Keratinocyte (primary cell): ENCODE data around the gene RBFOX2. TPM values are rescaled to one million over a fixed set of nuclear protein-coding genes. Genes with fewer than 3 reads are reported as not detected.

Experiments used
- DNase-seq: peaks from one replicate; pipeline ENCODE4 v3.0.0-alpha.2; 2011; ENCODE audit warnings: low read depth, missing footprints, low spot score
- FAIRE-seq: peaks from 2 replicates; lab custom pipeline; 2011; peaks lifted over from hg19 to GRCh38; lab: Jason Lieb, UNC
- H2AFZ ChIP-seq: 2 replicates; pipeline ENCODE4 v1.6.0; 2012; ENCODE audit warnings: low read length, control low read depth, inconsistent platforms; ENCODE audit not compliant: control insufficient read depth
- H3K27ac ChIP-seq: 2 replicates; pipeline ENCODE4 v1.5.1; 2011; ENCODE audit warnings: low read length; ENCODE audit not compliant: control insufficient read depth, insufficient read depth
- H3K27me3 ChIP-seq: 3 replicates; pipeline ENCODE4 v1.6.0; 2011; ENCODE audit warnings: low read length; ENCODE audit not compliant: control insufficient read depth, insufficient read depth; ENCODE audit errors: extremely low read depth
- H3K36me3 ChIP-seq, 2 experiments: 2 replicates in 1 of 2; 3 replicates in 1 of 2; pipeline ENCODE4 v1.5.1; 2011; ENCODE audit warnings: low read length in 2 of 2, mild to moderate bottlenecking in 1 of 2; ENCODE audit not compliant: control insufficient read depth in 2 of 2, insufficient read depth in 2 of 2; ENCODE audit errors: extremely low read depth in 1 of 2
- H3K4me1 ChIP-seq: 3 replicates; pipeline ENCODE4 v1.5.1; 2011; ENCODE audit warnings: low read length; ENCODE audit not compliant: control insufficient read depth, insufficient read depth; ENCODE audit errors: extremely low read depth
- H3K4me2 ChIP-seq: 3 replicates; pipeline ENCODE4 v1.6.0; 2011; ENCODE audit warnings: low read depth, low read length; ENCODE audit not compliant: control insufficient read depth, insufficient read depth; ENCODE audit errors: extremely low read depth
- H3K4me3 ChIP-seq, 3 experiments: fragments of 200-600 bp in 1 of 3; sonication (generic) in 1 of 3; 2 replicates in 2 of 3; 3 replicates in 1 of 3; pipeline ENCODE4 v1.5.1; 2011 to 2016; ENCODE audit warnings: low read length in 3 of 3, mild to moderate bottlenecking in 3 of 3, control low read depth in 2 of 3, inconsistent platforms in 1 of 3, low read depth in 1 of 3, mixed read lengths in 1 of 3, mixed run types in 1 of 3, moderate library complexity in 1 of 3; ENCODE audit not compliant: control insufficient read depth in 2 of 3, insufficient read depth in 2 of 3; ENCODE audit errors: extremely low read depth in 1 of 3
- H3K79me2 ChIP-seq: 2 replicates; pipeline ENCODE4 v1.6.0; 2012; ENCODE audit warnings: low read length; ENCODE audit not compliant: control insufficient read depth, insufficient read depth
- H3K9ac ChIP-seq: 3 replicates; pipeline ENCODE4 v1.6.0; 2011; ENCODE audit warnings: low read length; ENCODE audit not compliant: control insufficient read depth, insufficient read depth; ENCODE audit errors: extremely low read depth
- H3K9me1 ChIP-seq: 3 replicates; pipeline ENCODE4 v1.6.0; 2011; ENCODE audit warnings: low read length; ENCODE audit not compliant: control insufficient read depth, insufficient read depth; ENCODE audit errors: extremely low read depth
- H3K9me3 ChIP-seq: 2 replicates; pipeline ENCODE4 v1.5.1; 2012; ENCODE audit warnings: low read depth, low read length; ENCODE audit not compliant: control insufficient read depth
- H4K20me1 ChIP-seq: 3 replicates; pipeline ENCODE4 v1.6.0; 2011; ENCODE audit warnings: low read length; ENCODE audit not compliant: control insufficient read depth, insufficient read depth; ENCODE audit errors: extremely low read depth
- CTCF ChIP-seq, 3 experiments: IDR thresholded peaks in 1 of 3; conservative IDR thresholded peaks in 1 of 3; optimal IDR thresholded peaks in 1 of 3; 2 replicates in 2 of 3; 3 replicates in 1 of 3; pipeline versions ENCODE3 to v1.5.1; 2011; ENCODE audit warnings: low read length in 3 of 3, mild to moderate bottlenecking in 3 of 3, moderate library complexity in 2 of 3, control low read depth in 1 of 3, inconsistent platforms in 1 of 3; ENCODE audit not compliant: insufficient read depth in 2 of 3; ENCODE audit errors: extremely low read depth in 1 of 3
- EZH2 ChIP-seq: IDR thresholded peaks from one replicate; pipeline ENCODE4 v1.6.1; 2012; ENCODE audit warnings: inconsistent platforms, mild to moderate bottlenecking, low read length, moderate library complexity
- dilution Hi-C: fragments of 300-500 bp; cut with MboI; formaldehyde crosslinking; loops from one replicate; pipeline ENCODE4 v1.7.0; 2020; ENCODE audit warnings: low sequenced_read_pairs; ENCODE audit not compliant: extremely low pct_ligation_motif_present
- polyA plus RNA-seq, 5 experiments: library from polyadenylated mRNA; depleted of rRNA in 3 of 5; stranded (reverse) in 3 of 5; stranded (forward) in 1 of 5; unstranded in 1 of 5; fragments of >200 nt; gene quantifications; 1 replicate in 1 of 5; 2 replicates in 3 of 5; 3 replicates in 1 of 5; pipeline versions ENCODE4 v1.2.1 to v1.2.3, GENCODE V29; 2011 to 2012; ENCODE audit warnings: missing spikeins in 2 of 5, low read depth in 1 of 5, low replicate concordance in 1 of 5

Gene RBFOX2
- polyA plus RNA-seq, 1 donor (not counting 4 experiments of a cell fraction or from before 2014, with no cell fraction given), result 118 TPM

GRCh38 chr22:35830305-35830704, 198.3 kb downstream of the RBFOX2 start:
- DNase-seq, result no peak
- Histone ChIP-seq H3K4me1 (peaks cover 14% of the 10 kb centered on the region), H3K4me3 (no peak overlapping the region), H4K20me1 (peaks cover 15% of the 10 kb centered on the region), H3K9me1 (peaks cover 5% of the 10 kb centered on the region), H3K36me3 (no peaks in the 10 kb centered on the region), H3K27ac (no peak overlapping the region), H2AFZ (no peak overlapping the region), H3K4me2 (no peak overlapping the region), H3K9me3 (no peaks in the 10 kb centered on the region), H3K27me3 (no peaks in the 10 kb centered on the region), H3K79me2 (peaks cover 97% of the 10 kb centered on the region), H3K9ac (no peak overlapping the region)
- FAIRE-seq, result no peak
- no peak for TF ChIP-seq CTCF (optimal IDR thresholded peaks at IDR 0.05 in 1 of 3, IDR thresholded peaks at IDR 0.05 in 1 of 3, conservative IDR thresholded peaks at IDR 0.05 in 1 of 3; ENCODE audit: extremely low read depth in 1 of 3, insufficient read depth in 2 of 3, low read length in 3 of 3)
- no peak for TF ChIP-seq EZH2
- dilution Hi-C loops, result no loop called here

- H3K27ac ChIP-seq, result no peak overlapping the region
- no peaks in the 10 kb centered on the region for H3K27me3 ChIP-seq
- peaks cover 9% of the 10 kb centered on the region for H4K20me1 ChIP-seq
- H3K4me1 ChIP-seq, result no peaks in the 10 kb centered on the region
- H3K36me3 ChIP-seq, result peaks cover 0 to 10% of the 10 kb centered on the region in 2 experiments
- no peak for FAIRE-seq
- peaks cover 92% of the 10 kb centered on the region for H3K79me2 ChIP-seq
- H3K9ac ChIP-seq, result no peak overlapping the region
- no peaks in the 10 kb centered on the region for H3K9me1 ChIP-seq
- TF ChIP-seq EZH2 (no peak), CTCF (optimal IDR thresholded peaks at IDR 0.05 in 1 of 3, IDR thresholded peaks at IDR 0.05 in 1 of 3, conservative IDR thresholded peaks at IDR 0.05 in 1 of 3; ENCODE audit: extremely low read depth in 1 of 3, insufficient read depth in 2 of 3, low read length in 3 of 3) (no peak)
- no peak overlapping the region for H2AFZ ChIP-seq
- DNase-seq, result no peak
- no peaks in the 10 kb centered on the region for H3K9me3 ChIP-seq
- H3K4me3 ChIP-seq, result no peak overlapping the region
- H3K4me2 ChIP-seq, result no peak overlapping the region
- dilution Hi-C loops, result no loop called here
Measured at GRCh38 chr22:35824256-35824655, 204.4 kb downstream of the RBFOX2 start.
